GM12892 (cell line): ENCODE data around the gene NSMCE1.

Experiments used
- POLR2AphosphoS5 ChIP-seq: IDR thresholded peaks from 2 replicates; pipeline ENCODE4 v1.6.1; 2011; ENCODE audit warnings: low read depth, low read length, control low read depth
- TAF1 ChIP-seq: IDR thresholded peaks from 2 replicates; pipeline ENCODE4 v1.6.1; 2011; ENCODE audit warnings: low read depth, mild to moderate bottlenecking, control low read depth, low read length, borderline replicate concordance

DNA sequence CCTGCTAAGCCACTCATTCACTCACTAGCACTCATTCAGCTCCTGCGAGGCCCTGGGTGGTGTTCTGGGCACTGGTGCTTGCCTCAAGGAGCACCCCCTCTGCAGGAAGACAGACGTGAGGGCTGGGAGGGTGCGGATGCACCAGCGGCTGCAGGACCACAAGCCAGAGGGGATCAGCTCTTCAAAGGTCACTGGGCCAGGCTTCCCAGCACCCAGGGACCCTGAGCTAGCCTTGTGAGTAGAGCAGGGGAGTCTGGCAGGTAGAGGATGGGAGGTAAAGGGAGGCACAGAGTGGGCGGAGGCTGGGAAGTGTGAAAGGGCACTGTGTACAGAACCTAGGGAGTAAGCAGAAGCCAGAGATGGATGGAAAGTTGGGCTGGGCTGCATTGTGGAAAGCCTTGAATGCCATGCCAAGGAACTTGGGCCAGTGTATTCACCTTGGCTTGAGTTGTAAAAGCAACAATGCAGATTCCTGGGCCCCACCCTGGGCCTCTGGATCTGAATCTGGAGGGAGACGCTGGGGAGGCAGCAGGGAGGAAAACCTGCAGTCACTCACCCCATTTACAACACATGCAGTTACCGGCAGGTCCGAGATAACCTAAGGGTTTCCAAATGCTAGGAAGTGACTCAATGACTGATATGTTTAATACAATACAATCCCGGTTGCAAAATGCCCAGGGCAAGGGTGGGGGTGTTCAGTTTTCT is 46.9 kb upstream of the NSMCE1 start:
- TF ChIP-seq POLR2AphosphoS5 (no peak), TAF1 (no peak)
